ENCODE data around the gene MAML3.

The MAML3 gene

GRCh38 chr4:140153718-140154571 is at the start of gene MAML3:
Gene MAML3 (minus strand): TSS chr4:140154184. CDS start chr4:140153327, 857 bp downstream.
- DNase-seq (ENCODE audit: extremely low read depth in 1 of 2, low read depth in 1 of 2) = peak; percentile 61 to 68

GRCh38 chr4:140198942-140199341 is 45.0 kb upstream of the MAML3 start:
- no peak for DNase-seq (ENCODE audit: extremely low read depth in 1 of 2, low read depth in 1 of 2)

DNA sequence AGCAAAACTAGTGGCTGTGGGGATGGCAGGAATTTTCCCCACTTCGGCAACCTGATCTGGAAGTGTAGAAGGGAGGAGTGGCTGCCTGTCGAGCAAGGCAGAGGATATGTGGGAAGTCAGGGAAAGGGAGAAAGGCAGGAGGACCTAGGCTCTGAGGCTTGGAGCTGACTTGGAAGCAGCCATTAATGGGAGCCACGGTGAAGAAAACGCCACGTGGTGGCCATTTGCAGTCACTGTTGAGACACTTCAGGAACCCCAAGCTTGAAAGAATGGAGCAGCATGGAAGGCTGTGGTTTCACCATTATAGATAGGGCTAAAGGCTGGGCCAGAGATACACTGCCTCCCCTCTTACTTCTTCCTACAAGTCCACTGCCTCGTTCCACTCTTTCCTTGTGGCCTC is 41.8 kb upstream of the MAML3 start:
- DNase-seq (ENCODE audit: extremely low read depth in 1 of 2, low read depth in 1 of 2) = no peak

DNA sequence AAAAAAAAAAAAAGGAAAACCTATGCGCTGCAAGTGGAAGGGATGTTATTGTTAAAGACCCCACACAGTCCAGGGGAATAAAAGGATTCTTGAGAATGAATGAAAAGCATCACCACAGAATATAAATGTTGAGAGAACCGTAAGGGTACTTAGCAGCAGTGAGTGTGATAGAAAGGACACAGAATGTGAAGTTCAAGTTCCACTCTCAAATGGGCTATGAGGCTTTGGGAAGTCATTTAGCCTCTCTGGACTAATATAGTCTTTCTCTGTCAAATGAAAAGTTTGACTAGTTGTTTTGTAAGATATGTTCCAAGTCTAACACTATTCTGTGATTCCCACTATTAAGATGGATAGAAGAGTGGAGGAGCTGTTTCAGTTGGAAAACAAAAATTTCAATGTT is 35.8 kb upstream of the MAML3 start:
- DNase-seq (ENCODE audit: extremely low read depth in 1 of 2, low read depth in 1 of 2) = no peak

DNA sequence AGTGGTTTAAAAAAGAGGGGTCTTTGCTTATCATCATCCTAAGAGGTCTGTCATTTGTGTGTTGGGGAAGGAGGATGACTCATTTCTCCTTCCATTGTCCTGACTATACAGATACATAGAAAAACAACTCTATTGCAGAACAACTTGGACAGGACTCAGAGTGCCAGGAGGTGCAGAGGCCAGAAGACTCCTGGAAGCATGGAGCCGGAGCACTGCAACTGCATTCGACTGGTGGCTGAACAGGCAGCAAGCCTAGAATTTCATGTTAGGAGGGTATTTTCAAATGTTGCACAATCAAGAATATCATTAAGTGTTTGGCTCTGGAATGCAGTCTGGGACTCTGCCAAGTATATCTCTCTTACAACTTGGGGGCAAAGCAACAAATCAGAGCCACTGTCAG is 35.0 kb upstream of the MAML3 start:
- DNase-seq (ENCODE audit: extremely low read depth in 1 of 2, low read depth in 1 of 2) = no peak

DNA sequence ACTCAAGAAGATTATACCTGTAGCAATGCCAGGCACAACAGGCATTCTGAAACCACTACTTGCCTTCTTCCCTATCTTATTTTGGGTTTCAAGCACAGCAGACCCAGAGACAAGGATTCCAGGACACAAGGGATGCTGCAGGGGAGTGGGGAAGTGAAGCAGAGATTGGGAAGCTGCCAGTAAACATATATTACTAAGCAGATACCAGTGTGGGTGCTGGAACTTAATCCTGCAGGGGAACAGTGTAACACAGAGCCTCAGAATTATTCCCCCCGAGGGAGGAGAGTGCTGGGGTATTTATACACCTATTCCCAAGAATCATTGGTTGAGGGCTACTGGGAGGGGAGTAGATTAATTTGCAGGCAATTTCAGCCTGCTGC is 33.3 kb upstream of the MAML3 start:
- no peak for DNase-seq (ENCODE audit: extremely low read depth in 1 of 2, low read depth in 1 of 2)

GRCh38 chr4:140186651-140187315 is 32.8 kb upstream of the MAML3 start:
- DNase-seq (ENCODE audit: extremely low read depth in 1 of 2, low read depth in 1 of 2) = no peak

DNA sequence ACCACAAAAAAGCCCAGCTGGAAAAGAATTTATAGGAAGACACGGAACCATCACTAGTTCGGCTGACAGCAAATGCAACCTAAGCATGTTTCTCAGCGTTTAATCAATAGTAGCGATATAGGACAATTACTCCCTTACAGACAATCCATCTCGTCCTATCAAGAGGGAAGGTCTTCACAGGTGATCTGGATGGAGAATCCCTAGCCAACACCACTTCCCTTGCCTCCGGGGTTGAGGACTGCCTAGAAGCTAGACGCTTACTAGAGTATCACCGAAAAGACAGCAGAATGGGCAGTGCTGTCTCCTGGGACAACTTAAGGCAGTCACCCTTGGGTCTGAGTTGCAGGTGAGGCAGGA is 32.1 kb upstream of the MAML3 start:
- no peak for DNase-seq (ENCODE audit: extremely low read depth in 1 of 2, low read depth in 1 of 2)

DNA sequence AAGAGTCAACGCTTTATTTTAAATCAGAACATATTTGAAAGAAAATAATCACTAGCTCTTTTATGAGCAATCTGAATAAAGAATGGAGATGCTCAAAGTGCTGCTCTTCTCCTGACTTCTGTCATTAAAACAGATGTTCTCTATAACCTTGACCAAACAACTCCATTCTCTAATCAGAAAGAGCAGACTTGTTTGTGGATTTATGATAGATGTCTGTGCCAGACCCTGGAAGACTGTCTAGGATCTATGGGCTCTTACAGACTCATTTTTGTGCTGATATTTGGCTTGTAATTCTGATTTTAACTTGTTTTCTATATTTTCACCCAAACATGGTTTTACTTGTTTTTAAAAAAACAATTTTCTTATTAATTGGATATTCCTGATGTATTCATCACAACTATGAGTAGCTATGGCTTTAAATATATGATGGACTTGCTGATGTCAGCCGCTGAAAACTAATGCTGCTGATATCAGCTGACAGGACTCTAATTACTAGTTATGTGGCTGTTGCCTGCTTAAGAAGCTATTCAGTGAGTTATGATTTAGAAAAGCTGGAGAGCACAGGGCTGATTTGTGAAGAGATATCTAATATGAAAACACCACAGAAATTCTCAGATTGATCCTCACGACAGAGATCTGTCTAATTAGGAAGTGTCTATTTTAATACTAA is 31.6 kb upstream of the MAML3 start:
- DNase-seq (ENCODE audit: extremely low read depth in 1 of 2, low read depth in 1 of 2) = no peak

DNA sequence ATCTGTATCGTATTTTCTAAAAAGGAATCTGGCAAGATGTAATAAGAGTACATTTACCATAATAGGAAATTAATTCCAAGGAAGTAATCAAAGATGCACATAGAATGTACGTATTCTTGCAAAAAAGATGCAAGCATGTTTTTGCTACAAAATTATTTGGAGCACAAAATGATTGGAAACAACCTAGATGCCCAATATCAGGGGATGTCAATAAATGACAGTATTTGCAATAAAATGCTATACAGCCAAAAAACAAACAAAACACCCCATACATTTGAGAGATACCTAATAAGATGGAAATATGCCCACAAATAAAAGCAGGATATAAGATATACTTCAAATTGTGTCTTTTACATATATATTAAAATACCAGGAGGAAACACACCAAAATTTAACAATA is 29.3 kb upstream of the MAML3 start:
- DNase-seq (ENCODE audit: extremely low read depth in 1 of 2, low read depth in 1 of 2) = no peak

GRCh38 chr4:140180577-140180976 is 26.6 kb upstream of the MAML3 start:
- DNase-seq (ENCODE audit: extremely low read depth in 1 of 2, low read depth in 1 of 2) = no peak

DNA sequence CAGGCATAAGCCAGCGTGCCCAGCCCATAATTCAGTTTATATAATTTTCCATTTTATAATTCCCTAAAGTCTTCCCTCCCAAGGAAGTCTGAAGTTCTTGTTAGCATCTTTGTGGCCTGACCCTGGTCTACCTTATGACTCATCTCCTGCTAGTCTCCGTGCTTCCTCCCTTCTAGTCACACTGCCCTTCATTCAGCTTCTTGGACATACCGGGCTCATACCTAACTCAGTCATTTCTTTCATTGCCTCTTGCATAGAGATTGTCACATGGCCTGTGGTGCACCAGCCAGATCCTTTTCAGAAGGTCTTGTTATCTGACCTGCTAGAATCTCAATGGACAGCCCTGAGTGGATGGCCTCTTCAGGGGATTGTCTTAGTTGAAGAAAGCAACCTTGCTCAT is 22.8 kb upstream of the MAML3 start:
- no peak for DNase-seq (ENCODE audit: extremely low read depth in 1 of 2, low read depth in 1 of 2)

GRCh38 chr4:140174543-140174942 is 20.6 kb upstream of the MAML3 start:
- DNase-seq (ENCODE audit: extremely low read depth in 1 of 2, low read depth in 1 of 2) = no peak

- DNase-seq (ENCODE audit: extremely low read depth in 1 of 2, low read depth in 1 of 2) = no peak
These were observed 19.0 kb upstream of the MAML3 start for GRCh38 chr4:140172960-140173359.

GRCh38 chr4:140170299-140170698 is 16.3 kb upstream of the MAML3 start:
- DNase-seq (ENCODE audit: extremely low read depth in 1 of 2, low read depth in 1 of 2) = no peak

DNA sequence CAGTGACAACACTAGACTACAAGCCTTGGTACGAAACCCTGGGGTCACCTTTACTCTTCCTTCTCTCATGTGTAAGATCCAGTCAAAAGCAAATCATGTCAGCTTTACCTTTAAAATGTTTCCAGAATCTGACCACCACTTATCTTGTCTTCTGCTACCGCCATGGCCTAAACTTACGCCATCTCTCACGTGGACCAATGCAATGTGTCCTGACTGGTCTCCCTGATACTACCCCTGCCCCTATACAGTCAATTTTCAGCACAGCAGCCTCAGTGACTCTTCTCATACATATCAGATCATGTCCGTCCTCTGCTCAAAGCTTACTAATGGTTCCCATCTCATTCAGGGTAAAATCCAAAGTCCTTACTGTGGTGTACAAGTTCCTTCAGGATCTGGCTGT is 15.0 kb upstream of the MAML3 start:
- DNase-seq (ENCODE audit: extremely low read depth in 1 of 2, low read depth in 1 of 2) = no peak

- no peak for DNase-seq (ENCODE audit: extremely low read depth in 1 of 2, low read depth in 1 of 2)
These were observed 14.5 kb upstream of the MAML3 start for GRCh38 chr4:140168474-140168873.

- no peak for DNase-seq (ENCODE audit: extremely low read depth in 1 of 2, low read depth in 1 of 2)
These were observed 9.2 kb upstream of the MAML3 start for GRCh38 chr4:140163029-140163810.

DNA sequence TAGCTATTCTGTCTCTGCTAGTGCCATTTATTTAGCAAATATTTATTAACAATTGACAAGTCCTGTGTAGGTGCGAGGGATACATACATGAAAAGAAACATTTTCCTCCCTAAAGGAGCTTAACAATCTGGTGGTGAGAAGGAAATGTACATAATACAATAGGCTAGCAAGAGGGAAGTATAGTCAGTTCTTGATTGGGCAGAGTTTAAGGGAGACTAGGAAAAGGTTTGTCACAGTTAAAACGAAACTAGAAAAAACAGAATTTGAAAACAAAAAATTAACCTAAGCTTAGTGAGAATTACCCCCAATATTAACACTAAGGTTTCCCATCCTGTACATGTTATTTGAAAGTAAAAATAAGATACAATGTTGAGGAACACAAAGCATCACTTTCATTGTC is 8.6 kb upstream of the MAML3 start:
- DNase-seq (ENCODE audit: extremely low read depth in 1 of 2, low read depth in 1 of 2) = no peak

- no peak for DNase-seq (ENCODE audit: extremely low read depth in 1 of 2, low read depth in 1 of 2)
These were observed 4.5 kb upstream of the MAML3 start for GRCh38 chr4:140158365-140159030.

- no peak for DNase-seq (ENCODE audit: extremely low read depth in 1 of 2, low read depth in 1 of 2)
These were observed 3.4 kb upstream of the MAML3 start for GRCh38 chr4:140157341-140157740.
